DOHH2 (cell line): ENCODE data around the gene CD300LF.

Experiments used
- EZH2phosphoT487 ChIP-seq: fragments of 200-600 bp; sonication (generic); IDR thresholded peaks from 2 replicates; pipeline ENCODE4 v1.6.1; 2017; ENCODE audit warnings: borderline replicate concordance, mild to moderate bottlenecking, antibody characterized with exemption, low read length, moderate library complexity, mixed read lengths
- TF ChIP-seq, protein P1 (sequence below): fragments of 200-600 bp; sonication (generic); IDR thresholded peaks from one replicate; pipeline ENCODE4 v1.5.1; 2014; ENCODE audit warnings: antibody characterized with exemption, mild to moderate bottlenecking, low read depth, low read length; ENCODE audit not compliant: poor library complexity, severe bottlenecking

DNA sequence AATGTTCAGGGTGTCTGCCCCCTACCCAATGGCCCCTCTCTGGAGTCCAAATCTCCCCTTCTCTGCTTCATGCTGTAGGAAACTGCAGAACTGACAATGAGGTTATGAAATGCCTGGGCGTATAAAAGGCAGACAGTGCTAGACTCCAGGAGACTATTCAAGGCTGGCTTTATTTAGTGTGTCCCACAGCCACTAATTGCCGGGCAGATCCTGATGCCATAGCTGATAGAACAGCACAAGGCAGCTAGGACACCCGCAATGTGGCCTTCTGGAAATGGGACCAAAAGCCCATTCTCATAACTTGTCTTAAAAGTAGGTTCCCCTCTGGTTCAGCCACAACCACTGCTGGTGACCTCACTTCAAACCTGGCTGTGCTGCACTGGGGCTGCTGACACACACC lies 60.7 kb downstream of the CD300LF start:
- no peak for TF ChIP-seq EZH2phosphoT487
- TF ChIP-seq, protein P1, sequence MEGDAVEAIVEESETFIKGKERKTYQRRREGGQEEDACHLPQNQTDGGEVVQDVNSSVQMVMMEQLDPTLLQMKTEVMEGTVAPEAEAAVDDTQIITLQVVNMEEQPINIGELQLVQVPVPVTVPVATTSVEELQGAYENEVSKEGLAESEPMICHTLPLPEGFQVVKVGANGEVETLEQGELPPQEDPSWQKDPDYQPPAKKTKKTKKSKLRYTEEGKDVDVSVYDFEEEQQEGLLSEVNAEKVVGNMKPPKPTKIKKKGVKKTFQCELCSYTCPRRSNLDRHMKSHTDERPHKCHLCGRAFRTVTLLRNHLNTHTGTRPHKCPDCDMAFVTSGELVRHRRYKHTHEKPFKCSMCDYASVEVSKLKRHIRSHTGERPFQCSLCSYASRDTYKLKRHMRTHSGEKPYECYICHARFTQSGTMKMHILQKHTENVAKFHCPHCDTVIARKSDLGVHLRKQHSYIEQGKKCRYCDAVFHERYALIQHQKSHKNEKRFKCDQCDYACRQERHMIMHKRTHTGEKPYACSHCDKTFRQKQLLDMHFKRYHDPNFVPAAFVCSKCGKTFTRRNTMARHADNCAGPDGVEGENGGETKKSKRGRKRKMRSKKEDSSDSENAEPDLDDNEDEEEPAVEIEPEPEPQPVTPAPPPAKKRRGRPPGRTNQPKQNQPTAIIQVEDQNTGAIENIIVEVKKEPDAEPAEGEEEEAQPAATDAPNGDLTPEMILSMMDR = no peak
